NCI-H2107 treated with DMSO at 0.1 percent for 48 hours (cell line): Measurements from ENCODE around the gene MMP24.
A peak's percentile ranks its signal among the peaks of the same experiment; 100 is the strongest.
"Not testable (repeated sequence)": the region's sequence is repeated elsewhere in the genome, so short reads cannot be mapped to it uniquely, and the experiment has no call there.

Source experiments
- DNase-seq: peaks from one replicate; lab custom pipeline; 2025; ENCODE audit not compliant: unreplicated experiment; lab: John Stamatoyannopoulos, UW

MMP24 gene

GRCh38 chr20:35226126-35226883 lies at the start of gene MMP24:
TSS of gene MMP24 (plus strand) at chr20:35226690. CDS start at chr20:35226739, 49 bp downstream.
- no peak for DNase-seq

- DNase-seq = no peak
Measured at GRCh38 chr20:35179292-35180212, 46.9 kb upstream of the MMP24 start.

- no peak for DNase-seq
Measured at GRCh38 chr20:35180266-35180665, 46.2 kb upstream of the MMP24 start.

- DNase-seq = no peak
Measured at GRCh38 chr20:35181731-35182130, 44.8 kb upstream of the MMP24 start.

- DNase-seq = not testable (repeated sequence)
Measured at GRCh38 chr20:35186691-35187289, 39.7 kb upstream of the MMP24 start.

- DNase-seq = no peak
Measured at GRCh38 chr20:35187584-35188190, 38.8 kb upstream of the MMP24 start.

GRCh38 chr20:35189223-35189622 lies 37.3 kb upstream of the MMP24 start:
- DNase-seq = not testable (repeated sequence)

GRCh38 chr20:35190556-35190955 lies 35.9 kb upstream of the MMP24 start:
- DNase-seq = no peak

- no peak for DNase-seq
Measured at GRCh38 chr20:35191419-35192117, 34.9 kb upstream of the MMP24 start.

GRCh38 chr20:35192118-35192872 lies 34.2 kb upstream of the MMP24 start:
- DNase-seq = no peak

GRCh38 chr20:35193031-35193791 lies 33.3 kb upstream of the MMP24 start:
- not testable (repeated sequence) for DNase-seq

- DNase-seq = no peak
Measured at GRCh38 chr20:35196313-35196712, 30.2 kb upstream of the MMP24 start.

- no peak for DNase-seq
Measured at GRCh38 chr20:35199740-35200139, 26.8 kb upstream of the MMP24 start.

GRCh38 chr20:35200267-35200666 lies 26.2 kb upstream of the MMP24 start:
- no peak for DNase-seq

GRCh38 chr20:35201467-35201866 lies 25.0 kb upstream of the MMP24 start:
- not testable (repeated sequence) for DNase-seq

- no peak for DNase-seq
Measured at GRCh38 chr20:35206802-35207201, 19.7 kb upstream of the MMP24 start.

- peak; percentile 44 for DNase-seq
Measured at GRCh38 chr20:35207950-35208611, 18.4 kb upstream of the MMP24 start.
